HL-60 (cell line): ENCODE data around the gene SPRTN.

ENCODE experiments used
- POLR2AphosphoS5 ChIP-seq: IDR thresholded peaks from 2 replicates; pipeline ENCODE4 v1.6.1; 2012; ENCODE audit warnings: low read depth
- TF ChIP-seq, protein P1 (sequence below): IDR thresholded peaks from one replicate; pipeline ENCODE4 v1.5.1; 2011; ENCODE audit warnings: low read length, control low read depth, inconsistent platforms; ENCODE audit not compliant: insufficient read depth
- TF ChIP-seq, protein P2 (sequence below): IDR thresholded peaks from 2 replicates; pipeline ENCODE4 v1.6.1; 2012; ENCODE audit warnings: low read depth; ENCODE audit not compliant: insufficient replicate concordance

DNA sequence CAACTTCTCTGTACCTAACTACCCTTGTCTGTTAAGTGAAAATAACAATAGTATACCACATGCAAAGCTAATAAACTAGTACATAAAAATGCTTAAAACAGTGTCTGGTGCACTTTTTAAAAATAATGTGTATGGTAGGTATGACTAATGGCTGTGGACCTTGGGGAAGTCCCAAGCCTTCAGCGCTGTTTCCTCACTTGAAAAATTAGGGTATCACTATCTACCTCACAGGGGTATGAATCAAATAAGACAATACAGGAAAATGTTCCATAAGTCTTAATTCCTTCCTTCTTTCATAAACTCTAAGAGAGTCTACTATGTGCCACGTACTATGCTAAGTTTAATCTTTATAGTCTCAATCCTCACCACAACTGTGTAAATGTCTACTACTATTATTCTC, 52.0 kb downstream of the SPRTN start:
- TF ChIP-seq, protein P1, sequence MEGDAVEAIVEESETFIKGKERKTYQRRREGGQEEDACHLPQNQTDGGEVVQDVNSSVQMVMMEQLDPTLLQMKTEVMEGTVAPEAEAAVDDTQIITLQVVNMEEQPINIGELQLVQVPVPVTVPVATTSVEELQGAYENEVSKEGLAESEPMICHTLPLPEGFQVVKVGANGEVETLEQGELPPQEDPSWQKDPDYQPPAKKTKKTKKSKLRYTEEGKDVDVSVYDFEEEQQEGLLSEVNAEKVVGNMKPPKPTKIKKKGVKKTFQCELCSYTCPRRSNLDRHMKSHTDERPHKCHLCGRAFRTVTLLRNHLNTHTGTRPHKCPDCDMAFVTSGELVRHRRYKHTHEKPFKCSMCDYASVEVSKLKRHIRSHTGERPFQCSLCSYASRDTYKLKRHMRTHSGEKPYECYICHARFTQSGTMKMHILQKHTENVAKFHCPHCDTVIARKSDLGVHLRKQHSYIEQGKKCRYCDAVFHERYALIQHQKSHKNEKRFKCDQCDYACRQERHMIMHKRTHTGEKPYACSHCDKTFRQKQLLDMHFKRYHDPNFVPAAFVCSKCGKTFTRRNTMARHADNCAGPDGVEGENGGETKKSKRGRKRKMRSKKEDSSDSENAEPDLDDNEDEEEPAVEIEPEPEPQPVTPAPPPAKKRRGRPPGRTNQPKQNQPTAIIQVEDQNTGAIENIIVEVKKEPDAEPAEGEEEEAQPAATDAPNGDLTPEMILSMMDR = no peak
- TF ChIP-seq, protein P2, sequence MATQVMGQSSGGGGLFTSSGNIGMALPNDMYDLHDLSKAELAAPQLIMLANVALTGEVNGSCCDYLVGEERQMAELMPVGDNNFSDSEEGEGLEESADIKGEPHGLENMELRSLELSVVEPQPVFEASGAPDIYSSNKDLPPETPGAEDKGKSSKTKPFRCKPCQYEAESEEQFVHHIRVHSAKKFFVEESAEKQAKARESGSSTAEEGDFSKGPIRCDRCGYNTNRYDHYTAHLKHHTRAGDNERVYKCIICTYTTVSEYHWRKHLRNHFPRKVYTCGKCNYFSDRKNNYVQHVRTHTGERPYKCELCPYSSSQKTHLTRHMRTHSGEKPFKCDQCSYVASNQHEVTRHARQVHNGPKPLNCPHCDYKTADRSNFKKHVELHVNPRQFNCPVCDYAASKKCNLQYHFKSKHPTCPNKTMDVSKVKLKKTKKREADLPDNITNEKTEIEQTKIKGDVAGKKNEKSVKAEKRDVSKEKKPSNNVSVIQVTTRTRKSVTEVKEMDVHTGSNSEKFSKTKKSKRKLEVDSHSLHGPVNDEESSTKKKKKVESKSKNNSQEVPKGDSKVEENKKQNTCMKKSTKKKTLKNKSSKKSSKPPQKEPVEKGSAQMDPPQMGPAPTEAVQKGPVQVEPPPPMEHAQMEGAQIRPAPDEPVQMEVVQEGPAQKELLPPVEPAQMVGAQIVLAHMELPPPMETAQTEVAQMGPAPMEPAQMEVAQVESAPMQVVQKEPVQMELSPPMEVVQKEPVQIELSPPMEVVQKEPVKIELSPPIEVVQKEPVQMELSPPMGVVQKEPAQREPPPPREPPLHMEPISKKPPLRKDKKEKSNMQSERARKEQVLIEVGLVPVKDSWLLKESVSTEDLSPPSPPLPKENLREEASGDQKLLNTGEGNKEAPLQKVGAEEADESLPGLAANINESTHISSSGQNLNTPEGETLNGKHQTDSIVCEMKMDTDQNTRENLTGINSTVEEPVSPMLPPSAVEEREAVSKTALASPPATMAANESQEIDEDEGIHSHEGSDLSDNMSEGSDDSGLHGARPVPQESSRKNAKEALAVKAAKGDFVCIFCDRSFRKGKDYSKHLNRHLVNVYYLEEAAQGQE = no peak
- TF ChIP-seq POLR2AphosphoS5 = no peak
